RWPE2 (cell line): ENCODE results near the gene C2orf81.
"Not testable (repeated sequence)": the region's sequence is repeated elsewhere in the genome, so short reads cannot be mapped to it uniquely, and the experiment has no call there.

Experiments used
- ATAC-seq: fragments of 200-7000 bp; cut with Tn5 transposase; 3 replicates; pipeline ENCODE4 v1.9.1; 2021; ENCODE audit warnings: low read depth
- DNase-seq: peaks from one replicate; pipeline ENCODE4 v3.0.0-alpha.2; 2020; ENCODE audit warnings: low spot score
- H3K27ac ChIP-seq: fragments of 450-650 bp; 2 replicates; pipeline ENCODE4 v1.5.1; 2017; ENCODE audit warnings: mild to moderate bottlenecking; ENCODE audit not compliant: poor library complexity, severe bottlenecking
- H3K27me3 ChIP-seq: fragments of 250-450 bp; sonication (Bioruptor Pico); 2 replicates; pipeline ENCODE4 v1.5.1; 2021; ENCODE audit warnings: mild to moderate bottlenecking, moderate library complexity; ENCODE audit not compliant: insufficient read depth, poor library complexity, severe bottlenecking
- H3K36me3 ChIP-seq: fragments of 250-450 bp; sonication (Bioruptor Pico); 2 replicates; pipeline ENCODE4 v1.5.1; 2020; ENCODE audit warnings: low read depth, mild to moderate bottlenecking, moderate library complexity
- H3K4me1 ChIP-seq: fragments of 250-450 bp; sonication (Bioruptor Pico); 2 replicates; pipeline ENCODE4 v1.5.1; 2021; ENCODE audit warnings: mild to moderate bottlenecking, moderate library complexity; ENCODE audit not compliant: insufficient read depth, poor library complexity, severe bottlenecking
- H3K4me3 ChIP-seq: fragments of 250-450 bp; sonication (Bioruptor Pico); 2 replicates; pipeline ENCODE4 v1.5.1; 2021; ENCODE audit warnings: mild to moderate bottlenecking, moderate library complexity; ENCODE audit not compliant: severe bottlenecking
- H3K9me3 ChIP-seq: fragments of 250-450 bp; sonication (Bioruptor Pico); 2 replicates; pipeline ENCODE4 v1.5.1; 2021; ENCODE audit warnings: mild to moderate bottlenecking, moderate library complexity; ENCODE audit not compliant: severe bottlenecking
- CTCF ChIP-seq: fragments of 450-650 bp; IDR thresholded peaks from one replicate; pipeline ENCODE4 v1.5.1; 2017; ENCODE audit warnings: mild to moderate bottlenecking, moderate library complexity; ENCODE audit not compliant: poor library complexity, severe bottlenecking

The C2orf81 gene

GRCh38 chr2:74461187-74462053 lies 40.0 kb upstream of the C2orf81 start:
- no peak for DNase-seq
- ATAC-seq = no peak

GRCh38 chr2:74460187-74460586 lies 38.8 kb upstream of the C2orf81 start:
- DNase-seq, H3K27ac ChIP-seq, H3K4me3 ChIP-seq, H3K9me3 ChIP-seq, ATAC-seq, H3K27me3 ChIP-seq: not testable (repeated sequence)
- H3K4me1 ChIP-seq = peaks cover 12% of the 10 kb centered on the region
- H3K36me3 ChIP-seq = peaks cover 24% of the 10 kb centered on the region

More at GRCh38 chr2:74461187-74462053, 40.0 kb upstream of the C2orf81 start:
- Histone ChIP-seq H3K27ac (no peak overlapping the region), H3K4me1 (peaks cover 5% of the 10 kb centered on the region), H3K27me3 (no peaks in the 10 kb centered on the region), H3K4me3 (no peak overlapping the region), H3K36me3 (peaks cover 21% of the 10 kb centered on the region), H3K9me3 (no peaks in the 10 kb centered on the region)
- no peak for TF ChIP-seq CTCF

- H3K9me3 ChIP-seq, H3K4me3 ChIP-seq, H3K27me3 ChIP-seq, ATAC-seq, DNase-seq, H3K27ac ChIP-seq: not testable (repeated sequence)
- peaks cover 24% of the 10 kb centered on the region for H3K36me3 ChIP-seq
- H3K4me1 ChIP-seq = peaks cover 12% of the 10 kb centered on the region
Observed at GRCh38 chr2:74459503-74460118, 38.2 kb upstream of the C2orf81 start.

- peaks cover 12% of the 10 kb centered on the region for H3K4me1 ChIP-seq
- peak overlapping the region; percentile 60 for H3K4me3 ChIP-seq
- no peaks in the 10 kb centered on the region for H3K9me3 ChIP-seq
- TF ChIP-seq CTCF = no peak
- DNase-seq (no peak), ATAC-seq (no peak)
- H3K27me3 ChIP-seq = no peaks in the 10 kb centered on the region
- peak overlapping the region; percentile 85 for H3K27ac ChIP-seq
- H3K36me3 ChIP-seq = peaks cover 24% of the 10 kb centered on the region
Observed at GRCh38 chr2:74458938-74459363, 37.5 kb upstream of the C2orf81 start.

GRCh38 chr2:74458132-74458937 lies 36.9 kb upstream of the C2orf81 start, which contains the start of gene WBP1:
WBP1 (plus strand) TSS chr2:74458438; CDS start chr2:74458603, 165 bp downstream.
- no peaks in the 10 kb centered on the region for H3K9me3 ChIP-seq
- no peaks in the 10 kb centered on the region for H3K27me3 ChIP-seq
- H3K4me3 ChIP-seq = peak within 1 kb of the TSS; percentile 60
- H3K36me3 ChIP-seq = peaks cover 24% of the 10 kb centered on the region
- peak within 1 kb of the TSS; percentile 85 for H3K27ac ChIP-seq
- ATAC-seq (peak; percentile 89), DNase-seq (peak; percentile 100)
- TF ChIP-seq CTCF = no peak
- peaks cover 12% of the 10 kb centered on the region for H3K4me1 ChIP-seq
